Activated CD8-positive, alpha-beta T cell treated with anti-CD3 and anti-CD28 coated beads for 36 hours (primary cell): ENCODE results near the gene TRABD2B. TPM values are rescaled to one million over a fixed set of nuclear protein-coding genes. Genes with fewer than 3 reads are reported as not detected.

Experiments
- ATAC-seq: fragments of 200-7000 bp; cut with Tn5 transposase; one replicate; pipeline ENCODE4 v1.10.0; 2021; ENCODE audit warnings: mild to moderate bottlenecking, moderate library complexity
- CTCF ChIA-PET: fragments of 350-600 bp; sonication (Branson Sonifier 250); formaldehyde crosslinking; loops from one replicate; lab custom pipeline; 2021; ENCODE audit warnings: antibody characterized with exemption; lab: Charles Lee
- POLR2A ChIA-PET: fragments of 350-600 bp; sonication (Branson Sonifier 250); formaldehyde crosslinking; loops from one replicate; lab custom pipeline; 2021; ENCODE audit warnings: antibody characterized with exemption; lab: Charles Lee
- DNase-seq: peaks from one replicate; pipeline ENCODE4 v3.0.0-alpha.2; 2020
- H3K27ac Mint-ChIP-seq: one replicate; pipeline ENCODE4 v1.8.0; 2021; ENCODE audit warnings: mild to moderate bottlenecking, mixed read lengths
- H3K27me3 Mint-ChIP-seq: one replicate; pipeline ENCODE4 v1.8.0; 2021; ENCODE audit warnings: mixed read lengths
- H3K36me3 Mint-ChIP-seq: one replicate; pipeline ENCODE4 v1.8.0; 2021; ENCODE audit warnings: low read depth, mixed read lengths
- H3K4me1 Mint-ChIP-seq: one replicate; pipeline ENCODE4 v1.8.0; 2021; ENCODE audit warnings: low read depth, mixed read lengths
- H3K4me3 Mint-ChIP-seq: one replicate; pipeline ENCODE4 v1.8.0; 2021; ENCODE audit warnings: mild to moderate bottlenecking, moderate library complexity, mixed read lengths
- H3K9me3 Mint-ChIP-seq: one replicate; pipeline ENCODE4 v1.8.0; 2021; ENCODE audit warnings: mixed read lengths
- CTCF ChIP-seq: fragments of 200-600 bp; IDR thresholded peaks from one replicate; pipeline ENCODE4 v1.8.0; 2022; ENCODE audit warnings: antibody characterized with exemption, mild to moderate bottlenecking
- intact Hi-C: fragments of 100-400 bp; cut with micrococcal nuclease; formaldehyde crosslinking; loops from one replicate; pipeline ENCODE4 v1.10.0; 2022
- total RNA-seq, 2 experiments: library from RNA; stranded (reverse); gene quantifications; one replicate each; pipeline ENCODE4 v1.2.3, GENCODE V29; 2021

The TRABD2B gene
- total RNA-seq, 2 experiments from 2014 or later = not detected

GRCh38 chr1:47894410-47895278 is 102.5 kb downstream of the TRABD2B start:
- no peak for TF ChIP-seq CTCF
- Mint-ChIP-seq H3K4me1 (no peaks in the 10 kb centered on the region), H3K9me3 (no peaks in the 10 kb centered on the region), H3K27me3 (peaks cover 7% of the 10 kb centered on the region), H3K36me3 (no peaks in the 10 kb centered on the region), H3K4me3 (no peak overlapping the region), H3K27ac (no peak overlapping the region)
- POLR2A ChIA-PET = no interaction called here
- ATAC-seq (no peak), DNase-seq (no peak)
- intact Hi-C loops = no loop called here
- CTCF ChIA-PET = no interaction called here

- DNase-seq = no peak
- intact Hi-C loops = no loop called here
Observed at GRCh38 chr1:47893412-47893811, 103.8 kb downstream of the TRABD2B start.

GRCh38 chr1:47890779-47891178 is 106.4 kb downstream of the TRABD2B start:
- Mint-ChIP-seq H3K4me3 (no peak overlapping the region), H3K27me3 (peaks cover 14% of the 10 kb centered on the region), H3K27ac (no peak overlapping the region), H3K36me3 (no peaks in the 10 kb centered on the region), H3K9me3 (no peaks in the 10 kb centered on the region), H3K4me1 (no peaks in the 10 kb centered on the region)
- no peak for TF ChIP-seq CTCF
- intact Hi-C loops = no loop called here
- ATAC-seq (no peak), DNase-seq (no peak)
- CTCF ChIA-PET = no interaction called here
- POLR2A ChIA-PET = no interaction called here

More at GRCh38 chr1:47893412-47893811, 103.8 kb downstream of the TRABD2B start:
- H3K27me3 Mint-ChIP-seq = peaks cover 14% of the 10 kb centered on the region
- POLR2A ChIA-PET = no interaction called here
- H3K9me3 Mint-ChIP-seq = no peaks in the 10 kb centered on the region
- H3K4me1 Mint-ChIP-seq = no peaks in the 10 kb centered on the region
- no peak for TF ChIP-seq CTCF
- no peak overlapping the region for H3K27ac Mint-ChIP-seq
- no peaks in the 10 kb centered on the region for H3K36me3 Mint-ChIP-seq
- ATAC-seq = no peak
- H3K4me3 Mint-ChIP-seq = no peak overlapping the region
- CTCF ChIA-PET = no interaction called here

GRCh38 chr1:47888294-47888629 is 108.9 kb downstream of the TRABD2B start:
- DNase-seq = no peak
- Mint-ChIP-seq H3K4me1 (no peaks in the 10 kb centered on the region), H3K4me3 (no peak overlapping the region), H3K36me3 (no peaks in the 10 kb centered on the region), H3K27me3 (peaks cover 13% of the 10 kb centered on the region), H3K27ac (no peak overlapping the region), H3K9me3 (no peaks in the 10 kb centered on the region)
- CTCF ChIA-PET = no interaction called here
- intact Hi-C loops = no loop called here
- no peak for ATAC-seq
- no peak for TF ChIP-seq CTCF
- POLR2A ChIA-PET = no interaction called here

GRCh38 chr1:47887475-47888293 is 109.5 kb downstream of the TRABD2B start:
- no peaks in the 10 kb centered on the region for H3K9me3 Mint-ChIP-seq
- TF ChIP-seq CTCF = no peak
- POLR2A ChIA-PET = no interaction called here
- peaks cover 13% of the 10 kb centered on the region for H3K27me3 Mint-ChIP-seq
- ATAC-seq (no peak), DNase-seq (no peak)
- intact Hi-C loops = no loop called here
- H3K36me3 Mint-ChIP-seq = no peaks in the 10 kb centered on the region
- H3K4me3 Mint-ChIP-seq = no peak overlapping the region
- H3K27ac Mint-ChIP-seq = no peak overlapping the region
- no peaks in the 10 kb centered on the region for H3K4me1 Mint-ChIP-seq
- CTCF ChIA-PET = no interaction called here
